Hepatocyte (in vitro differentiated cells): ENCODE data around the gene CYP8B1.

Source experiments
- EZH2 ChIP-seq: fragments of 200-600 bp; sonication (generic); IDR thresholded peaks from 2 replicates; pipeline ENCODE4 v1.6.1; 2016; ENCODE audit warnings: antibody characterized with exemption, mild to moderate bottlenecking, borderline replicate concordance
- EZH2phosphoT487 ChIP-seq: fragments of 200-600 bp; sonication (generic); IDR thresholded peaks from one replicate; pipeline ENCODE4 v1.6.1; 2018; ENCODE audit warnings: antibody characterized with exemption, mild to moderate bottlenecking, low read depth, moderate library complexity; ENCODE audit not compliant: unreplicated experiment, severe bottlenecking
- TF ChIP-seq, protein P1 (sequence below): fragments of 200-600 bp; sonication (generic); IDR thresholded peaks from 2 replicates; pipeline ENCODE4 v1.5.1; 2016; ENCODE audit warnings: antibody characterized with exemption, mild to moderate bottlenecking; ENCODE audit not compliant: poor library complexity

DNA sequence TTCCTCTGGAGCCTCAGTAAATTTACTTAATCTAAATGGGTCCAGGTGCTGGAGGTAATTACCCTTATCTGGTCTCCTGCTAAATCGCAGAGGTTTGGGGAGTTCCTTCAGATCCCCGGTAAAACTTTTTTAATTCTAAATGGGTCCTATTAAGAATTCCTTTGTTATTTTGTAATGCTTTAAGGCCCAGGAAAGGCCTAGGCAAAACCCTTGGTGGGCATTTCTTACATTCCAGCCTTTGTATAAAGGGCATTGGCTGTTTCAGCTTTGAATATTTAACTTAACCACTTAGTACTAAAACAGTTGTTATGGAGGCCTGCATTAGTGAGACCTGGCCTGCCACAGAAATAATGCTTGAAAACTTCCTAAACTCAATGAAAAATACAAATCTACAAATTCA lies 15.4 kb upstream of the CYP8B1 start:
- TF ChIP-seq EZH2phosphoT487 (no peak), EZH2 (no peak)
- TF ChIP-seq, protein P1, sequence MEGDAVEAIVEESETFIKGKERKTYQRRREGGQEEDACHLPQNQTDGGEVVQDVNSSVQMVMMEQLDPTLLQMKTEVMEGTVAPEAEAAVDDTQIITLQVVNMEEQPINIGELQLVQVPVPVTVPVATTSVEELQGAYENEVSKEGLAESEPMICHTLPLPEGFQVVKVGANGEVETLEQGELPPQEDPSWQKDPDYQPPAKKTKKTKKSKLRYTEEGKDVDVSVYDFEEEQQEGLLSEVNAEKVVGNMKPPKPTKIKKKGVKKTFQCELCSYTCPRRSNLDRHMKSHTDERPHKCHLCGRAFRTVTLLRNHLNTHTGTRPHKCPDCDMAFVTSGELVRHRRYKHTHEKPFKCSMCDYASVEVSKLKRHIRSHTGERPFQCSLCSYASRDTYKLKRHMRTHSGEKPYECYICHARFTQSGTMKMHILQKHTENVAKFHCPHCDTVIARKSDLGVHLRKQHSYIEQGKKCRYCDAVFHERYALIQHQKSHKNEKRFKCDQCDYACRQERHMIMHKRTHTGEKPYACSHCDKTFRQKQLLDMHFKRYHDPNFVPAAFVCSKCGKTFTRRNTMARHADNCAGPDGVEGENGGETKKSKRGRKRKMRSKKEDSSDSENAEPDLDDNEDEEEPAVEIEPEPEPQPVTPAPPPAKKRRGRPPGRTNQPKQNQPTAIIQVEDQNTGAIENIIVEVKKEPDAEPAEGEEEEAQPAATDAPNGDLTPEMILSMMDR: no peak
